HG03565 (cell line): ENCODE measurements around the gene NRGN.

ENCODE experiments used
- ATAC-seq: cut with Tn5 transposase; IDR thresholded peaks from one replicate; pipeline ENCODE4 v1.9.1; 2021; ENCODE audit warnings: mild to moderate bottlenecking, moderate library complexity; ENCODE audit not compliant: unreplicated experiment

Gene NRGN

DNA sequence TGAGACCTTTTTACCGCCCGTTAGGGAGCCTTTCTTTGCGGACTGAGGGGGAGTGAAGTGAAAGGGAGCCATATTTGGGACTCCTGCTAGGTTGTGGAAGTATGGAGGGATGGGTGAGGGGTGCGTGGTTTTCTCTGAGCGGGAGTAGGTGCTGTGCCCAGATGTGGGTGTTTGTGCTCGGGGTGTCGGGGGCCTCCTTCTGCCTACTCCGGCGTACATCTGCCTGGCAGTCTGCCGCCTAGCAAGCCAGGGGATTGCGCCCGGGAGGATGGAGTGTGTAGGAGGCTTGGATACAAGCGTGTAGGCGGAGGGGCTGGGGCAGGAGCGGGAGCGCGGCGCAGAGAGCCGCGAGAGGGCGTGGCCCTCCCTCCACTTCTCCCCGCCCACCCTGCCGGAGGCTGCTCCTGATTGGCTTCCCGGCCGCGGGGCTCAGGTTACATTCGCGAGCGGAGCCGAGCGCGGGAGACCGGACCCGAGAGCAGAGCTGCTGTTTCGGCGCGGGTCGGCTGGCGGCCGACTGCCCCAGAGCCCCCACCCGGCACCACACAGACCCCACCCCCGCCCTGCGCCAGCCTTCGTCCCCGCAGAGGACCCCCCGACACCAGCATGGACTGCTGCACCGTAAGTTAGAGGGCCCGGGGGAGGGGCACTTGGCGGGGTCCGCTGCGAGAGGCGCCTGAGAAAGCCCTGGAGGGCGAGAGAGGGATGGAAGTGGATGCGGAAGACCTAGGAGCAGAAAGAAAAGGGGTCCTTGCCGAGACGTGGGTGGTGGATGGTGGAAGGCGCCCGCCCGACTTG is at the start of gene NRGN:
Gene NRGN (plus strand): TSS at position 464 of the 798 bp plus-strand sequence. CDS start 143 bp downstream, at position 607.
- ATAC-seq: peak; percentile 97

DNA sequence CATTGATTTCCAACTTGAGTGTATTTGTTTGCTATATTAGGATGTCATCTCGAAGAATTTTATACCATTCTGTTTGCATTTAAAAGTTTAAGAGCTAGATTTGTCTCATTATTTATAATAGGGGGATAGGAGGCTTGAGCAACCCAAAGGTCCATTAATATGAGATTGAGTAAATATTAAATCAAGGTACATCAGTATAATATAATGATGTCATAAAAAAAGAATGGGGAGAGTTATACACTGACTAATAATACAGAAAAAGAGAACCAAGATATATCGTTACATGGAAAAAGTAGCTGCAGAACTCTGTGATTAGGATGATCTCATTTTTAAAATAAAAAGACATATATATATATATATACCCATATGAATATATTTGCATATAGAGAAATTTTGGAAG is 46.6 kb upstream of the NRGN start:
- ATAC-seq: no peak

DNA sequence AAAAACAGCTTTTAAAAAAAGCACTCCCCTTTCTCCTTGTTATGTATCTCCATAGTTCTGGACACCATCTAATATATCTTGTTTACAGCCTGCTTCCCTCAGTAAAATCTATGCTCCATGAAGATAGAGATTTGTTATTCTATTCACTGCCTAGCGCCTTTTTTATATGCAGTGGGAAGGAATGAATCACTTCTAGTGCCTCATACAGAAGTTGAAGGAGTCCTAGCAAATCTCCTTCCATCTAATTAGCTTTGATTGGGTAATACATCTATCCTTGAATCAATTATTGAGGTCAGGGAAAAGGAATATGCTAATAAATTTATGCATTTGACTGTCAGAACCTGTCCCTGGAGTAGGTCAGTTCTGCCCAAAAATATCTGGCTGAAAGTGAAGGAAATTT is 40.2 kb upstream of the NRGN start:
- ATAC-seq: no peak

DNA sequence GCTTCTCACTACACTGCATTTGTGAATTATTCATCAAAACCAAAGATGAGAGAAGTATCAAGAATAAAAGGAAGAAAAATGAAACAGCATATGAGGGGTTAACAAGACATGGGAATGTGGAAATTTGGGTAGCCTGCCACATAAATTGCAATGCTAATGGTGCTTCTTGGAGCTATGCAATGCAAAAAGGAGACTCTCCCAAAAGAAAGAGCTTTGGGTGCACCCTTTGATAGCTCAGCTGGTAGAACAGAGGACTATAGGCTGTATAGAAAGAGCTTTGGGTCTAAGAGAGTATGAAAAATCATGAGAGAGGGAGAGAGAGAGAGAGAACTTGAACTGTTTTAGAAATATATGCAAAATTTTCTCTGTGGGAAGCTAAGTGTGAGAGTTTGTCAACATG is 39.7 kb upstream of the NRGN start:
- ATAC-seq: no peak

DNA sequence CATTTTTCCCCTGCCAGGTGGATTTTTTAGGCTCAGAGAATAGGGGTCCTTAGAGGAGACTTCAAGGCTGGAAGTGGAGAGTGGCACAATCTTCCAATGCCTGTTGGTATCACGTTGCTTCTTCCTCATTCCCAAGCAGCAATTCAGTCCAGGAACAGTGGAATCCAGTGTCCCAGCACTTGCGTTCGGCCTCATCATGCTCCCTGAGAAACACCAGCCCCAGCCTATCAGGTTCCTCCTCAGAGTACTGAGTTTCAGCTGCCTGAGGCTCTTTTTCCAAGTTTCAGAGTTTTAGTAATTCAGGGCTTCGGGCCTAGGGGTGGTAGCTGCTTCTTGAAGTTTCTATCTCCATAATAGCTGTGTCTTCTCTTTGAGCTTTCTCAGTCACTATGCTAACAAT is 31.9 kb upstream of the NRGN start:
- ATAC-seq: no peak

DNA sequence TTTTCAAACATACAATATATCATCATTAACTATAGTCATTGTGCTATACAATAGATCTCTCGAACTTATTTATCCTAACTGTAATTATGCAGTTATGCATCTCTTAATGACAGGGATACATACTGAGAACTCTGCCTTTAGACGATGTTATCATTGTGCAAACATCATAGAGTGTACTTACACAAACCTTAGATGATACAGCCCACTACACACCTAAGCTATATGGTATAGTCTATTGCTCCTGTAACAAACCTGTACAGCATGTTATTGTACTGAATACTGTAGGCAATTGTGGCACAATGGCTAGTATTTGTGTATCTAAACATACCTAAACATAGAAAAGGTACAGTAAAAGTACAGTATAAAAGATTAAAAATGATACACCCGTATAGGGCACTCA is 27.4 kb upstream of the NRGN start:
- no peak for ATAC-seq

DNA sequence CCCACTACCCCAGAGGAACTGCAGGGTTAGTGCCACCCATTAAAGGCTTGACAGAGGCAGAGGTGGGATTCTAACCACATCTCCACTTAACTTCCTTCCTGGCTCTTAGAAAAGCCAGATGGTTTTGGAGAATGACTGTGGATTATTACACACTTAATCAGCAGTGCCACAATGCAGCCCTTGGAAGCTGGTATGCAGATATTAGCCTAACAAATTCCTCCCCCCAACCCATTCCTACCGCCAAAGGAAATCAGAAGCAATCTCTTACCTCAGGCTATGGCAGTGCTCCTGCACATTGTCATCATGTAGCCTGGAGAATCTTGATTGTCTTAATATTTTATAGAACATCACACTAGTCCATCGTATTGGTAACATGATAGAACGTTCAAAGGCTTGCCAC is 23.2 kb upstream of the NRGN start:
- ATAC-seq: no peak

DNA sequence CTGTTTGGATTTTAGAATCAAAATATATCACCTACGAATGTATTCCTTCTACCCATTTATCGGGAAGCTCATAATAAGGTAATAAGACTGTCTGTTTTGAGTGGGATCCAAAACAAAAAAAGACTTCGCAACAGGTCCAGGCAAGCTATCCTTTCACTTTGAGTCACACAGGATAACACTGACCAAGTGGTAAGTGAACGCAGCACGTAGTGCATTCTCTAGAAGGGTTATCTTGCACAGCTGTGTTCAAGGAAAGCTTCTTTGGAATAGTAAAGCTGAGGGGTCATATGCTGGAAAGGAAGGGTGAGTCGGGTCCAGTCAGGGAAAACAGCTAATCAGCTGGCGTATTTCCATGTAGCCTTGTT is 22.3 kb upstream of the NRGN start:
- ATAC-seq: no peak

DNA sequence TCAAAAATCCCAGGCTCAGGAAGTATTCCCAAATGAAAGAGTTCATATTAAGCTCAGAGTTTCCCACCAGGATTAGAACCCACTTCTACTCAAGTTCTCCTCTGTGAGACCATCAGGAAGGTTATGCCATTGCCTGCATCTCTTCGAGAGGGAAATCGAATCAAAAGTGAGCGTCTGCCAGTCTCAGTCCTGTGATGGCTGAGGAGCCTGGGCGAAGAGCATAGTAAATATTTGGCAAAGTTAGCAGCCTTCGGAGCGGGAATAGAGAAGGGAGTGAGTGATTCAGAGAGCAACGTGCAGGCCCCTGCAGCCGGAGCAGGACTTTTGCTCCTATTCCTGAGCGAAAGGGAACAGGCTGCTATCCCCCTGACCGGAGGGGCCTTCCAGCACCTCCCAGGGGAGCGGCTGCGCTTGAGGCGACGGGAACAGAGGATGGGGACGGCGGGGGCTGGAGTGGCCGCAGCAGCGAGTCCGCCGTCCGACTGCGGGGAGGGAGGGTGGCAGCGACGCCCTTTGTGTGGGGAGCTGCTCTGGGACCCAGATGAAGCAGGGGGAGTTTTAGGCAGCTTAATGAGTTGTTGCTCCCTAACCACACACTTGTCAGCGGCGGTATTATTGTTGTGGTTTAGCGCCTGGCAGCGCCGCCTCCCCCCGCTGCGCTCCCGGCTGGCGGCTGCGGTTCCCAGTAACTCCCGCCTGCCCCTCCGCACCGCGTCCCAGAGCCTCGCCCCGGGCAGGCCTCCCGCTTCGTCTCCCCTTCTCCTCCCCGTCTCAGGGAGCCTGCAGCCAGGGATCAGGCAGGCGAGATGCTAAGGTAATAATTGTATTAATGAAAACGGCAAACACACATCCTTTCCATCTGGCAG is 21.7 kb upstream of the NRGN start:
- no peak for ATAC-seq

DNA sequence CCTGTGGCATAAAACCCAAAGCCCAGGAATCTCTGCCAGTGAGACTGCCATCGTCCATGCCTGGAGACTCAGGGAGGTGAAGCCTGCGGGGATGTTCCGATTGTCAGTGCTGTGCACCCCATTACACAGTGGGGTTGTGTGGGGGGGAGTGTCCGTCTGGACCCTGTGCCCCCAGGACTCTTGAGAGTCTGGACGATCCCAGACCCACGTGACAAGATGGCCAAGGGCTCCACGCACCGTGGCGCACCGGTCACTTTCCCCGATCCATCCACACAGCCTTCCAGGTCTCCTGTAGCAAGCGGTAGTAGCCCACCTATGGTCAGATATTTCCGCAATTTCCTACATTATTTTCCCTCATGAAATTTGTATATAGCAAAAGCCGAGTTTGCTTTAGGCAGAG is 20.9 kb upstream of the NRGN start:
- no peak for ATAC-seq

DNA sequence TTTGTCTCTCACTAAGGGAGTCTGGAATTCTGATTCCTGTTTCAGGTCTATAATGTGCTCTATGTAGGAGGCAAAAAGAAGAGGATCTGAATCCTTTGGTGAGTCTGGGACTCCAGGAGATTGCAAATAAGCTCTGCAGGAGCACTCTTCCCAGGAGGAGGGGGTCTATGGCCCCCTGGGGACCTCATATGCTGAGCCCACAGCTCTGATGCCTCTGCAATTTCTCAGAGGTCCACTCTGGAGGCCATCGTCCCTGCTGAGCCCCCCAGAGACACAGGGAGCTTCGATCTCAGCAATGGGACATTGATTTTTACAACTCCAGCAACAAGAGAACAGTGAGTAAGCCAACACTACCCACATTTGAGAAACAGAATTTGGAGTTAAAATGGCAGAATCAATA is 20.2 kb upstream of the NRGN start:
- ATAC-seq: no peak

DNA sequence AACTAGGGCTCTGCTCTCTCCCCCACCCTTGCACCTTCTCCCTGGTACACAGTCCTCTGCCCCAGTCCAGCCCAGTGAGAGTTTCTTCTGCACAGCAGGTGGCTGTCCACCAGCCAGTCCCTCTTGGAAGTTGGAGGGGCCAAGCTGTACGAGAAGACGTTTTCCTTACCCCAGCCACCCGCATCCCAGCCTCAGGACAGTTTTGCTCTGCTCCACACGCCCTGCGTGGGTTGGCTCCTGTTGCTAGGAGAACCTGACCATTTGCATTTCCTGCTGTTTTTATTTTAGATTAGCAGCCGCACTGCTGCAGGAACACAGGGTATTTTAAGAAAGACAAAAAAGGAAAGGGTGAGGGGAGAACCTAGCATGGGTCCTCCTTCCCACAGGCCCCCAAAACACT is 17.6 kb upstream of the NRGN start:
- ATAC-seq: no peak

DNA sequence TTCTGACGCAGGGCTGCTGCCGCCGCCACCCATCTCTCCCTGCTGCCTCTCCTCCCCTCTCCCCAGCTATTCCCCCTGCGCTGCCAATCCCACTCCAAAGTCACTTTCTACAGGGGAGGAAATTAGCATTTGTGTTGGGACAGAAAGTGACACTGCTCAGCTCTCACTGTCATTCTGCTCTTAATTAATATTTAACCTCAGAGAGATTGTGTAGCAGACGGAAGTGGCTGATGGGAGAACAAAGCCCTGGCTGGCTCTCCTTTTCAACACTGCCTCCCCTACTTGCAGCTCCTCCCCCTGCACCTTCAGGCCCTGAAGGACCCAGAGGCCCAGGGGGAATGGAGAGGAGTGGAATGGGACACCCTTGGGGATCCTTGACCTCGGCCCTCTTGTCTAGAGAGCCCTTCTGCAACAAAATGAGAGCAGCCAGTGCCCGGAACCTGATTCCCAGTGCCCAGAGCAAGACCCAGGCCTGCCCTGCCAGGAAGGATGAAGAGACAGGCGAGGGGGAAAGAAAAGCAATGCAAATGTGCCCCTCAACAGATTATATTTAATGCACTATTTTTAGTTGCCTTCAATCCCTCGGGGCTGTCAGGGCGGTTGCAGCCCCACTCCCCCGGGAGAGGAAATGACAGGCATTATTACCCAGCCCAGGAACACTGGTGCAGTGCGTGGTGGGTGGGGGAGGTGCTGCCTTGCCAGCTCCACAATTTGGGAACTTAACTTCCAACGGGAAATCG is 14.6 kb upstream of the NRGN start:
- ATAC-seq: peak; percentile 90

DNA sequence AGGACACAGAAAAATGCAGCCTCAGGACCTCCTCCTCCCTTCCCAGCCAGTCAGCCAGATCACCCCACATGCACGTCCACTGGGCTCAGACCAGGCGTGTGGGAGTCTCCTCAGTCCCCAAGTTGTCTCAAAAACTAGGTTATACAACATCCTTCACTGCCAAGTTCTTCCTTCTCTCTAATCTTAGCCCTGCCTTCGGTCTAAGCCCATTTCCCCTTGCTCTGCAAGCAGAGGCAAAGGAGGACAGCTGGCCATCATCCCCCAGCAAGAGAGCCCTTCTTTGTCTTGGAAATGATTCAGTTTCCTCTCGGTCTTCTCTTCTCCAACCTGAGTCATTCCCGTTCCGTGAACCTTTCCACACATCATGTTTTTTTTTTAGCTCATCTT is 14.0 kb upstream of the NRGN start:
- ATAC-seq: no peak

DNA sequence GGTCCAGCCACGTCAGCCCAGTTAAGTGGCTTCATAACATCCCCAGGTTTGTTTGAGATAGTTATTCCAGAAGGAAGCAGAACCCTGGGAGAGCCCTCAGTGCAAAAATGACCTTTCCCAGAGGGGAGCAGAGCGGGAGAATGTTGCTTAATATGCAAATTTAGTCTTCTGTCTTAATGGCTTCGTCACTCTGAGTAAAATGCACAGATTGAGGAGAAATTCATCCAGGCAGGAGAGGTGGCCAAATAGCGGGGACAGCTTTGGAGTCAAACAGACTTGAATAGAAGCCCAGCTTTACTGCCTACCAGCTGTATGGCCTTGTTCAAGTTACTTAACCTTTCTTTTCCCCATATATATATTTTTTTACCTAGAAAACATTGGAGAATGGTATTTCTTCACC is 12.3 kb upstream of the NRGN start:
- ATAC-seq: no peak

DNA sequence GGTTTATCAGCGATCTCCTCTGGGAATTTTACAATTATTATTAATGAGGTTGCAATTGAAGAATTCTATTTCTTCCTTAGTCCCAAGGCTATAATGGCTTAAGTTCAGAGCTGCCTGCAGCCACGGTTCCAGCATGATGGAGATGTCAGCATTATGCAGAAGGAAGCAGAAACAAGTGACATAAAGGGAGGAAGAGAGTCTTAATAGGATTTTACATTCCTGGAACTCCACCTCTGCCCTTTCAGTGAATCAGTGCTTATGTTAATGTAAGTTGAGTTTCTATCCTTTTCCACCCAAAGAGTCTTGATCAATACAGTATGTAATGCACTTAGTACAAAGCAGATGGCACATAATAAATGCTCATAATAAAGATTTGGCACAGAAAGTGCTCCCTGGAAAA is 11.6 kb upstream of the NRGN start:
- no peak for ATAC-seq

DNA sequence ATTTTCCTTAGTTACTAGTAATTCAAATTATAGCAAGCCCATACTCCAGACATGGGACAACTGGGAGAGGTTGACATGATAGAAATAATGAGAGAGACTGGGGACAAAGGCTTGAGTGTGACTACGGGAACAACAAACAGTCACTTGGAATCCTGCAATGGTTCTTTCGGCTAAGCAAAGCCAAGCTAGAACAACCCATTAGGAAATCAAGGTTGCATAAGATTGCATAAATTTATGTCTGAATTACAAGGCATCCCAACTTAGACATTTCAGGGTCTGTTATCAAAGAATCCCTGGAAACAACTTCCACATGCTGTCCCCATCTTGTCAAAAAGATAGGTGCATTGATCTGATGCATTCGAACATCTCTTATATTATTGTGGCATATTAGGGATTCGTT is 10.2 kb upstream of the NRGN start:
- no peak for ATAC-seq

DNA sequence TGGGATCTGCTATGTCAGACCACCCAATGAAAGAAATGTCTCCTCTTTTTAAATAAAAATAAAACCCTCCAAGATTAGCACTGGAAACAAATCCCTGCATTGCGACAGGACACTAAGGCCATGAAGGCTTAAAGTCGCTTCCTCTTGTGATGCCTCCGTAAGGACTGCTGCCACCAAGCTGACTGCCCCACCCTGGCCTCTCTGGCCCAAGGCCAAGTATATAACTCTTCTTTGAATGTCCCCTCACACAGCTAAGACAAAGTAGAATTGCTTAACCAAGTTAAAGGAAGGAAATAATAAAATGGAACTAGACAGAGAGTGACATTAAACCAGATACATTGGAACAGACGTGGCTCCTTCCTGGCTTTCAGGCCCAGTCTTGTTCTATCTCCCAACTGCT is 7.5 kb upstream of the NRGN start:
- ATAC-seq: no peak

DNA sequence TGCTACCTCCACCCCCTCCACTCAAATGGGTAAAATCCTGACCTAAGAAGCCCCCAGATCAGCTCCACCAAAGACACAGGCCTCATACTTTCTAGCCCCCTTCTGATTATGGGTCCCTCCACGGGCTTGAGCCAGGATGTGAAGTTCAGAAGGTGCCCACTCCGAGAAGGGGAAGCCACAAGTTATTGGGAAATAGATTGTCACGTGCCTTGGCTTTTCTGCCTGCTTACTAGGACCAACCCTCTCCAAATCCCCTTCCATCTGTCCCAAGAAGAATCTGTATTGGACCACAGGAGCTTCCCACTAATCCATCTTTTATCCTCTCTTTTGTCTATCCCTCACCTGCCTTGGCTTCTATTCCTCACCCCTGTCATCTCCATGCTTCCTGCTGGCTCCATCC is 3.0 kb upstream of the NRGN start:
- ATAC-seq: no peak

DNA sequence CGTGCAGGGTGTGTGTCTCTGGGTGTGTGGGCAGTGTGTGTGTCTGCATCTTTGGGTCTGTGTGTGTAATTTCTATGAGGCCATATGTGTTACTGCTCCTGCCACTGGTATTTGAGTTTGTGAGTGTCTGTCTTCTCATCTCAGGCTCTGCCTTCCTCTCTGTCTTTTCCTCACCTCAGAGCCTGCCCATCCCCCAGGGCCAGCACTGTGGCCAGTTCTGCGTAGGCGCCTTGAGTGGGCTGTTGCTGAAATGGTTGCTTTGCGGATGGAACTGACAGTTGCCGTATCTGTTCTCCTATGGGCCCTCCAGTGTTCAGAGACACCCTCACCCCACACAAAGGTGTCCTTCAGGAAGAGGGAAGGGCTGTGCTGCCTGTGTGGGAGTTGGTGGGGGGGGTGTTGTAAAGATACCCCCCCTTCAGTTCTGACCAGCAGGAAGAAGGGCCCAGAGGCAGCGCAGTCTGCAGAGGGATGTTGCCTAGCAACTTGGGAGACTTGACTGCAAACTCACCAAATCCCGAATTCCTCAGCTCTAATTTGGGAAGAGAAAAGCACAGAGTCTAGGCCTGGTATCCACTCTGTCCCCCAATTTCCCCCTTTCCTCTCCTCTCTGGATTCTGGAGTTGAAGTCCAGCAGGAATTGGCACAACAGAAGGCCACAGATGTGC is 2.0 kb upstream of the NRGN start:
- no peak for ATAC-seq
